Inferior parietal cortex (tissue), 1 donor: Measurements from ENCODE around the gene GCNT2.
"Not testable (repeated sequence)": the region's sequence is repeated elsewhere in the genome, so short reads cannot be mapped to it uniquely, and the experiment has no call there.

ENCODE experiments used
- DNase-seq: peaks from one replicate; pipeline ENCODE4 v3.0.0-alpha.2; 2016; ENCODE audit errors: extremely low spot score

The GCNT2 gene

GRCh38 chr6:10580570-10580969 is 59.4 kb downstream of the GCNT2 start:
- no peak for DNase-seq

DNA sequence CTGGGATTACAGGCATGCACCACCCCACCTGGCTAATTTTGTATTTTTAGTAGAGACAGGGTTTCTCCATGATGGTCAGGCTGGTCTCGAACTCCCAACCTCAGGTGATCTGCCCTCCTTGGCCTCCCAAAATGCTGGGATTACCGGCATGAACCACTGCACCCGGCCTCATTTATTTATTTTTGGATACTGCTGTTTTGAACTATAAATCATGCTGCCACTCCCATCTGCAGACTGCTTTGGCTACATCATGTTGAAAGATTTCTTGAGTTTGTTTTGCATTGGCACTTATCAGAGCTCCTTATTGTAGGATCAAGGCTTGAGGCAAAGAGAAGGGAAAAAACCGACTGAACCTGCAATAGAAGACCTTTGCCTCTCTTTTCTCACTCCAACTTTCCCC is 60.3 kb downstream of the GCNT2 start:
- DNase-seq, result not testable (repeated sequence)

- no peak for DNase-seq
Measured at GRCh38 chr6:10582774-10583508, 61.8 kb downstream of the GCNT2 start.

DNA sequence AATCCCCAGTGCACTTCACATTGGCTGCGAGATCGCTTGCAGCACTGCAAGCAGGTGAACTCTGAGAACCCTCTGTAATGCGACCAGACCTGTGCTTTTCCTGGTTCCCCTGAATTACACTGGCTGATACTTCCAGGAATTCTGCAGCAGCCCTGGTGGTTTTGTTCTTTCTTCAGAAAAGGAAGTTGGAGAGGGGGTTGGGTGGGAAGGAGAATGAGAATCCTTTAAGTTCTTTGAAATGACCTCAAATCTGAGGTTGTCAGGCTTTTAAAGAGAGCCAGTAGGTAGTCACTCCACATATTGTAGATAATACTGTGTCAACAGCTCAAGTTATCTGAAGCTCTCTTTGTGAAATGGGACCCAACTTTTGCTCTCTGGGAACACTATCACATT is 62.4 kb downstream of the GCNT2 start:
- no peak for DNase-seq

- DNase-seq, result no peak
Measured at GRCh38 chr6:10584607-10585006, 63.5 kb downstream of the GCNT2 start.

DNA sequence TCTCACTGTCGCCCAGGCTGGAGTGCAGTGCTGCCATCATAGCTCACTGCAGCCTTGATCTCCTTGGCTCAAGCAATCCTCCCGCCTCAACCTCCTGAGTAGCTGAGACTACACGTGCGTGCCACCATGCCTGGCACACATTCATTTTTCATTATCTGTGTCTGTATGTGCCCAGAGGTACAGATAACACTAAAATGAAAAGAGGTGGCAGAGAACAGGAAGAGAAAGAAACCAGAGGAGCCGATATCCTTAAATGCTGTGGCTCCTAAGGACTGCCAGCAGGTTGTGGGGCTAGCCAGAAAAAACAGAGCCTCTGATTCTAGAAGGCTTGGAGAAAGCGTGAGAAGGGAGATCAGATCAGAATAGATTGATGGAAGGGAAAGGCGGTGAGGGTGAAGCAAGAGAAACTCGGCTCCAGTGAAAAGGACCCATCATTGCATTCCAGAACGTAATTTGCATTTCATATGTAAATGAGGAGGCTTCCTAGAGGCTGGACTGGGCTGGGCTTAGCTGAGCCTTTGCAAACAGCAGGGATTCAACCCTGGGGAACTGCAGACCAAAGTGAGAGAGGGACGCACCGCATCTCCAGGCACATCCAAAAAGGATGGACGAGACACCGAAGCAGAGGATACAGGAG is 64.2 kb downstream of the GCNT2 start:
- DNase-seq, result no peak

DNA sequence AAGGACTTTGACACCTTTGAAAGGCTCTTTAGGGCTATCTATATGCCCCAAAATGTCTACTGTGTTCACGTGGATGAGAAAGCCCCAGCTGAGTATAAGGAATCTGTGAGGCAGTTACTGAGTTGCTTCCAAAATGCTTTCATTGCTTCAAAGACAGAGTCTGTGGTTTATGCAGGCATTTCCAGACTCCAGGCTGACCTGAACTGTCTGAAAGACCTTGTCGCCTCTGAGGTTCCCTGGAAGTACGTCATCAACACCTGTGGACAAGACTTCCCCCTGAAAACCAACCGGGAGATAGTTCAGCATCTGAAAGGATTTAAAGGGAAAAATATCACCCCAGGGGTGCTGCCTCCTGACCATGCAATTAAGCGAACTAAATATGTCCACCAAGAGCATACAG is 65.2 kb downstream of the GCNT2 start:
- DNase-seq, result no peak

DNA sequence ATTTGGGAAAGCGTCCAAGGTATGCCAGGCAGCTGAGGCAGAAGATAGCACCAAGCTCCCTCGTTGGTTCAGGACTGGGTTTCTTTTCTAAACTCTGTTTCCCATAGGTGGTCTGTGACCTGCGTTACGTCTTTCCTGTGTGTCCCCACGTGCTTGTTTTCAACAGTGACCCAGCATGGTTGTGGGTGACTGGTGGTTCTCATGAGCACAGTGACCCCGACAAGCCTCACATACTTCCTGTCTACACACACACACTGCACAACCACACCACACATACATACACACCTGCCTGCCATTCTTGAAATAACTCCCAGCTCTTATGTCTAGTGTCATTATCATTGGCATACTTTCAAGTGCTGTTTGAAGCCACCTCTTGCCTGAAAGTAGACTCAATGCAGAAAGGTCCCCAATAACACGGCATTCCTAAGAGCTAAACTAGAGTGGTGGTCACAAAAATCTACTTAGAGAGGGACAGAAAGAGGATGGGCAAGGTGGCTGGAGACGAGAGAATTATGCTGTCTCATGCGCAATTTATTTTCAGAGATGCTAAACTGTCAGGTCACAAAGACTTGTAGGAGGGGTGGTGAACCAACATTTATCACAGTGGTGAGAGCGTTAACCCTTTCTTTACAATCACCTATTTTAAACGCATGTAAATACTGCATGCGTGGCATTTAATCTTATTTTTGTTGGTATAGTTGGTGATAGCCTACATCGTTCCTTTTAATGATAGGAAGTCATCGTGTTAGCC is 66.7 kb downstream of the GCNT2 start:
- no peak for DNase-seq

DNA sequence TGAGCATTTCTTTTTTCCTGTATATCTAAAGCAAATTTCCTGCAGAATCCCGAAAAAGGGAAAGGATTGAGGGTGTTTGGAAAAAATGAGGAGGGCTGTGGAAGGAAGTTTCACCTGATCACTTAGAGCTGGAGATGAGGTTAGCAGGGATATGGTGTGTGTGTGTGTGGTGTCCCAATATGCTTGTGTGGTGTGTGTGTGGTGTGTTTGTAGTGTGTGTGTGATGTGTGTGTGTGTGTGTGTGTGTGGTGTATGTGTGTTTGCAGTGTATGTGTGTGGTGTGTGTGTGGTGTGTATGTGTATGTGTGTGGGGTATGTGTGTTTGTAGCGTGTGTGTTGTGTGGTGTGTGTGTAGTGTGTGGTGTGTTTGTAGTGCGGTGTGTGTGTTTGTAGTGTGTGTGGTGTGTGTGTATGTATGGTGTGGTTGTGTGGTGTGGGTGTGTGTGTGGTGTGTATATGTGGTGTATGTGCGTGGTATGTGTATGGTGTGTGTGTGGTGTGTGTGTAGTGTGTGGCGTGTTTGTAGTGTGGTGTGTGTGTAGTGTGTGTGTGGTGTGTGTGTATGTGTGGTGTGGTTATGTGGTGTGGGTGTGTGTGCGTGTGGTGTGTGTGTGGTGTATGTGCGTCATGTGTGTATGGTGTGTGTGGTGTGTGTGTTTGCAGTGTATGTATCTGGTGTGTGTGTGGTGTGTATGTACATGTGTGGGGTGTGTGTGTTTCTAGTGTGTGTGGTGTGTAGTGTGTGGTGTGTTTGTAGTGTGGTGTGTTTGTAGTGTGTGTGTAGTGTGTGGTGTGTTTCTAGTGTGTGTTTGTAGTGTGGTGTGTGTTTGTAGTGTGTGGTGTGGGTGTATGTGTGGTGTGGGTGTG is 67.6 kb downstream of the GCNT2 start:
- DNase-seq, result no peak

DNA sequence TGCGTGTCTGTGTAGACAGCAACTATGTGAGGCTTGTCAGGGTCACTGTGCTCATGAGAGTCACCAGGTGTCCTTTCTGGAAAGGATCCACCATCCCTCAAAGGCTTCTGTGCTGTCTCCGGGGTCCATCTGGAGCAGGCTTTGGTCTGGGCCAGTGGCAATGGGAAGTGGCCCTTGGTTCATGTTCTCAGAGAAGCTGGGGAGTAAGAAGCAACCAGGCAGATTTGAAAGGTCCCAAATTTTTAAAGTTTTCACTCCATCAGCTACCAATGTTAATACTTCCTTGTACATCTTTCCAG is 68.2 kb downstream of the GCNT2 start:
- no peak for DNase-seq

DNA sequence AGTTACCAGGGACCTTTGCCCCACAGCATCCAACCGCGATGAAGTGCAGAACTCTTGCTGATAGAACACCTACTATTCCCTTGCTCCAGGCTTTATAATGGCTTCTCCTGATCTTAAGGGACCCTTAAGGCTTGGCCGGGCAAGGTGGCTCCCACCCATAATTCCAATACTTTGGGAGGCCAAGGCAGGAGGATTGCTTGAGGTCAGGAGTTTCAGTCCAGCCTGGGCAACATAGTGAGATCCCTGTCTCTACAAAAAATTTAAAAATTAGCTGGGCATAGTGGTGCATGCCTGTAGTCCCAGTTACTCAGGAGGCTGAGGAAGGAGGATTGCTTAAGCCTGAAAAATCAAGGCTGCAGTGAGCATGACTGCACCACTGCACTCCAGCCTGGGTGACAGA is 68.8 kb downstream of the GCNT2 start:
- DNase-seq, result no peak

- DNase-seq, result no peak
Measured at GRCh38 chr6:10591422-10592160, 70.4 kb downstream of the GCNT2 start.

GRCh38 chr6:10595731-10596664 is 74.8 kb downstream of the GCNT2 start:
- no peak for DNase-seq

DNA sequence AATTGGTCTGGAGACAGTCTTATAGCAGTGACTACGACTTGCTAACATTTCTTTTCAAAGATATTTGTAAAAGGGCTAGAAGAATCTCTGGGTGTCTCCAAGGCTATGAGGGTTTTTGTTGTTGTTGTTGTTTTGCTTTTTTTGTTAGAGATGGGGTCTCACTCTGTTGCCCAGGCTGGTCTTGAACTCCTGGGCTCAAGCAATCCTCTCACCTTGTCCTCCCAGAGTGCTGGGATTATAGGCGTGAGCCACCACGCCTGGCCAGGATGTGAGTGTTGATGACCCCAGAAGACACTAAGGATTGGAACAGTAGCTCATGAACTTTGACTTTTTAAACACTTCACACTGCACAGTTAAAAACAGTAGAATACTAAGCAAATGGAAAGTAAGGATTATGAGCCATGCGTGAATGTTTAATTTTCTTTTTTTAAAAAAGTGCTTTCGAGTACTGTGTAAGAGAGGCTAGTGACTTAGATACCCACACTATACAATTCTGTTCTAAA is 76.4 kb downstream of the GCNT2 start:
- DNase-seq, result no peak

GRCh38 chr6:10598084-10598960 is 77.2 kb downstream of the GCNT2 start:
- no peak for DNase-seq

- no peak for DNase-seq
Measured at GRCh38 chr6:10599046-10599445, 77.9 kb downstream of the GCNT2 start.

DNA sequence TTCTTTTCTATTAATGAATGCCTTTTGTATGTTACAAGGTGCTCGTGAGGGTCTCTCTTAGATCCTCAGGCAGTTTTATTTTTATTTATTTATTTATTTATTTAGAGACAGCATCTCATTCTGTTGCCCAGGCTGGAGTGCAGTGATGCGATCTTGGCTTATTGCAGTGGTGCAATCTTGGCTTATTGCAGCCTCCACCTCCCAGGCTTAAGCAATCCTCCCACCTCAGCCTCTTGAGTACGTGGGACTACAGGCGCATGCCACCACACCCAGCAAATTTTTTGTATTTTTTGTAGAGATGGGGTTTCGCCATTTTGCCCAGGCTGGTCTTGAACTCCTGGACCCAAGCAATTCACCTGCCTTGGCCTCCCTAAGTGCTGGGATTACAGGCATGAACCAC is 79.5 kb downstream of the GCNT2 start:
- not testable (repeated sequence) for DNase-seq

GRCh38 chr6:10603219-10603618 is 82.1 kb downstream of the GCNT2 start:
- DNase-seq, result no peak

- no peak for DNase-seq
Measured at GRCh38 chr6:10609038-10609437, 87.9 kb downstream of the GCNT2 start.
